Measurements from ENCODE around the gene UBXN1.

Gene UBXN1

DNA sequence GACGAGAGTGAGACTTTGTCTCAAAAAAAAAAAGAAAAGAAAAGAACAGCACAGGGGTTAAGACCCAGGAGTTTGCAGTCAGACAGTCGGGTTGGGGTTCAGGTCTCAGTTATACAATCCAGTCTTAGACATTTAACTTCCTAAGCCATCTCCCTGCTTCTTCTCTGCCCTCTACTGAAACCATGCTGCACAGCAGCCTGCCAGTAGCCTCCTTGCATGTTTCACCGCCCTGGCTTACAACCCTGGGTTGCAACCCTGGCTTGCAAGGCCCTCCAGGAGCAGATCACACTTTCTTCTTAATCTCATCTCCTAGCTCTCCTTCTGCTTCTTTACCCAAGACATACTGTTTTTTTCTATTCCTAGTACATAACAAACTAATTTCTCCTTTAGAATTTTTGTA lies 51.2 kb downstream of the UBXN1 start:
- no peak for DNase-seq
